Sciatic nerve (tissue), 2 donors: Measurements from ENCODE around the gene MLXIP. TPM values are rescaled to one million over a fixed set of nuclear protein-coding genes. Genes with fewer than 3 reads are reported as not detected.
"Not testable (repeated sequence)": the region's sequence is repeated elsewhere in the genome, so short reads cannot be mapped to it uniquely, and the experiment has no call there.

Source experiments
- ATAC-seq: fragments of 200-7000 bp; cut with Tn5 transposase; one replicate; pipeline ENCODE4 v1.9.1; 2020; ENCODE audit warnings: mild to moderate bottlenecking, moderate library complexity
- DNase-seq: peaks from one replicate; pipeline ENCODE4 v3.0.0-alpha.2; 2020; ENCODE audit warnings: low spot score
- intact Hi-C: fragments of 100-400 bp; cut with DNase I; formaldehyde crosslinking; loops from one replicate; pipeline ENCODE4 v1.14.2; 2022
- total RNA-seq: library from RNA; stranded (reverse); fragmentation: NEBNext Ultra II Directional; extraction: Animal tissue kit (Norgen Biotek cat#: 25700); gene quantifications from one replicate; pipeline ENCODE4 v1.2.1, GENCODE V29; 2021
- donor health status: DM: no; HTN: no; CAD: no.
- donor health status: DM: no; HTN: no; CAD: no.

The MLXIP gene
- total RNA-seq, 1 donor from 2014 or later = 44.2 TPM

- intact Hi-C loops = no loop called here
- ATAC-seq (peak; percentile 64), DNase-seq (no peak)
These were observed 12.4 kb downstream of the MLXIP start for GRCh38 chr12:122090759-122091515.

GRCh38 chr12:122093098-122093883 is 14.7 kb downstream of the MLXIP start:
- DNase-seq (no peak), ATAC-seq (no peak)
- intact Hi-C loops = no loop called here

- DNase-seq = no peak
- no peak for ATAC-seq
- intact Hi-C loops = no loop called here
These were observed 15.7 kb downstream of the MLXIP start for GRCh38 chr12:122094137-122094734.

GRCh38 chr12:122094735-122095631 is 16.4 kb downstream of the MLXIP start:
- ATAC-seq (no peak), DNase-seq (no peak)
- intact Hi-C loops = no loop called here

- DNase-seq (no peak), ATAC-seq (no peak)
- intact Hi-C loops = no loop called here
These were observed 17.5 kb downstream of the MLXIP start for GRCh38 chr12:122096014-122096413.

GRCh38 chr12:122096591-122097149 is 18.1 kb downstream of the MLXIP start:
- no peak for ATAC-seq
- no peak for DNase-seq
- intact Hi-C loops = no loop called here

GRCh38 chr12:122097584-122097926 is 19.0 kb downstream of the MLXIP start:
- DNase-seq = no peak
- intact Hi-C loops = no loop called here
- peak; percentile 9 for ATAC-seq

- intact Hi-C loops = no loop called here
- ATAC-seq (peak; percentile 92), DNase-seq (no peak)
These were observed 19.6 kb downstream of the MLXIP start for GRCh38 chr12:122097927-122098756.

- ATAC-seq (no peak), DNase-seq (no peak)
- intact Hi-C loops = no loop called here
These were observed 20.8 kb downstream of the MLXIP start for GRCh38 chr12:122099280-122099749.

GRCh38 chr12:122099856-122100255 is 21.3 kb downstream of the MLXIP start:
- no peak for ATAC-seq
- no peak for DNase-seq
- intact Hi-C loops = no loop called here

- ATAC-seq = no peak
- DNase-seq = no peak
- intact Hi-C loops = no loop called here
These were observed 22.0 kb downstream of the MLXIP start for GRCh38 chr12:122100568-122100967.

- DNase-seq = no peak
- ATAC-seq = no peak
- intact Hi-C loops = no loop called here
These were observed 23.8 kb downstream of the MLXIP start for GRCh38 chr12:122102331-122102730.

- DNase-seq = no peak
- ATAC-seq = no peak
- intact Hi-C loops = no loop called here
These were observed 26.3 kb downstream of the MLXIP start for GRCh38 chr12:122104844-122105243.

GRCh38 chr12:122105496-122105895 is 26.9 kb downstream of the MLXIP start:
- ATAC-seq, DNase-seq, intact Hi-C loops: not testable (repeated sequence)

- DNase-seq = no peak
- intact Hi-C loops = no loop called here
- no peak for ATAC-seq
These were observed 28.3 kb downstream of the MLXIP start for GRCh38 chr12:122106843-122107242.

GRCh38 chr12:122107261-122107660 is 28.7 kb downstream of the MLXIP start:
- DNase-seq (no peak), ATAC-seq (no peak)
- intact Hi-C loops = no loop called here

- intact Hi-C loops = no loop called here
- no peak for ATAC-seq
- DNase-seq = no peak
These were observed 32.6 kb downstream of the MLXIP start for GRCh38 chr12:122111089-122111641.
